Endometrial microvascular endothelial cells (primary cell): ENCODE data around the gene RAD17. TPM values are rescaled to one million over a fixed set of nuclear protein-coding genes. Genes with fewer than 3 reads are reported as not detected.
"Not testable (repeated sequence)": the region's sequence is repeated elsewhere in the genome, so short reads cannot be mapped to it uniquely, and the experiment has no call there.

Source experiments
- in situ Hi-C: cut with HindIII; loops from 2 replicates; pipeline ENCODE4 v1.10.0; 2017; ENCODE audit warnings: low sequenced_read_pairs, low pct_unique_long_range_greater_than_20kb; ENCODE audit errors: inconsistent ontology term
- total RNA-seq: library from RNA; depleted of rRNA; stranded (reverse); fragments of >200 nt; gene quantifications from one replicate; pipeline ENCODE4 v1.2.3, GENCODE V29; 2015; ENCODE audit errors: inconsistent ontology term

RAD17 gene
- total RNA-seq, 1 donor from 2014 or later = 15.2 TPM

GRCh38 chr5:69372394-69372793 lies 2.8 kb downstream of the RAD17 start:
- in situ Hi-C loops = no loop called here

GRCh38 chr5:69374911-69375446 lies 5.4 kb downstream of the RAD17 start:
- in situ Hi-C loops = no loop called here

GRCh38 chr5:69378376-69378775 lies 8.8 kb downstream of the RAD17 start:
- in situ Hi-C loops = no loop called here

- in situ Hi-C loops = no loop called here
Measured at GRCh38 chr5:69404659-69405330, 35.2 kb downstream of the RAD17 start.

- in situ Hi-C loops = no loop called here
Measured at GRCh38 chr5:69414885-69415583, 45.4 kb downstream of the RAD17 start, which contains the start of gene MARVELD2. Gene MARVELD2 (plus strand): TSS chr5:69415116. CDS start chr5:69419386, 4,270 bp downstream.

- in situ Hi-C loops = no loop called here
Measured at GRCh38 chr5:69415584-69415958, 46.0 kb downstream of the RAD17 start.

- in situ Hi-C loops = no loop called here
Measured at GRCh38 chr5:69416180-69416579, 46.6 kb downstream of the RAD17 start.

- in situ Hi-C loops = no loop called here
Measured at GRCh38 chr5:69416699-69417098, 47.1 kb downstream of the RAD17 start.

- in situ Hi-C loops = no loop called here
Measured at GRCh38 chr5:69418554-69418953, 48.9 kb downstream of the RAD17 start.

GRCh38 chr5:69431424-69432303 lies 62.0 kb downstream of the RAD17 start:
- in situ Hi-C loops = no loop called here

- in situ Hi-C loops = no loop called here
Measured at GRCh38 chr5:69432412-69433206, 63.0 kb downstream of the RAD17 start.

- in situ Hi-C loops = not testable (repeated sequence)
Measured at GRCh38 chr5:69435276-69435884, 65.8 kb downstream of the RAD17 start.

- in situ Hi-C loops = no loop called here
Measured at GRCh38 chr5:69444127-69444754, 74.6 kb downstream of the RAD17 start.

- in situ Hi-C loops = no loop called here
Measured at GRCh38 chr5:69449511-69449910, 79.9 kb downstream of the RAD17 start.

- in situ Hi-C loops = no loop called here
Measured at GRCh38 chr5:69450116-69450515, 80.5 kb downstream of the RAD17 start.

GRCh38 chr5:69450527-69450926 lies 80.9 kb downstream of the RAD17 start:
- in situ Hi-C loops = not testable (repeated sequence)

- in situ Hi-C loops = no loop called here
Measured at GRCh38 chr5:69451941-69452647, 82.5 kb downstream of the RAD17 start.
